Body of pancreas (tissue), 4 donors: ENCODE results near the gene ATP9B. TPM values are rescaled to one million over a fixed set of nuclear protein-coding genes. Genes with fewer than 3 reads are reported as not detected.

Source experiments
- ATAC-seq: fragments of 150-250 bp; one replicate; pipeline ENCODE4 v1.9.1; 2016
- DNase-seq, 4 donors: peaks; one replicate each; pipeline ENCODE4 v3.0.0-alpha.2; 2019
- H3K27ac ChIP-seq, 4 donors: fragments of 200-600 bp; sonication (generic); 1 replicate in 3 of 4; 2 replicates in 1 of 4; pipeline versions ENCODE4 v1.5.1 to v1.6.1; 2016 to 2019; ENCODE audit warnings: mild to moderate bottlenecking in 1 of 4, mixed read lengths in 1 of 4, moderate library complexity in 1 of 4
- H3K27me3 ChIP-seq, 2 donors: fragments of 200-600 bp; sonication (generic); one replicate each; pipeline ENCODE4 v1.6.0; 2016; ENCODE audit warnings: mild to moderate bottlenecking in 1 of 2
- H3K36me3 ChIP-seq, 2 donors: fragments of 200-600 bp; sonication (generic); replicated peaks in 1 of 2; 2 replicates each; pipeline ENCODE4 v1.5.1; 2016; ENCODE audit warnings: low read depth in 2 of 2; ENCODE audit not compliant: insufficient read depth in 1 of 2
- H3K4me1 ChIP-seq: fragments of 200-600 bp; sonication (generic); one replicate; pipeline ENCODE4 v1.6.0; 2016
- H3K4me3 ChIP-seq, 2 donors: fragments of 200-600 bp; sonication (generic); 1 replicate in 1 of 2; 2 replicates in 1 of 2; pipeline ENCODE4 v1.5.1; 2016 to 2019
- H3K9me3 ChIP-seq, 3 donors: fragments of 200-600 bp; sonication (generic); 1 replicate in 2 of 3; 2 replicates in 1 of 3; pipeline ENCODE4 v1.5.1; 2016
- POLR2A ChIP-seq, 3 donors: fragments of 450-650 bp; IDR thresholded peaks; one replicate each; pipeline ENCODE4 v1.6.1; 2016; ENCODE audit warnings: antibody characterized with exemption in 3 of 3, mild to moderate bottlenecking in 2 of 3
- WGBS, 2 donors: methylation state at CpG; one replicate each; pipeline ENCODE4 v1.1.5; 2017; 5-methylcytosine and 5-hydroxymethylcytosine counted together
- intact Hi-C: fragments of 100-400 bp; cut with DNase I; formaldehyde crosslinking; loops from one replicate; pipeline ENCODE4 v1.15.1; 2023
- total RNA-seq, 2 donors: library from RNA; depleted of rRNA; stranded (reverse); fragments of >200 nt; gene quantifications; one replicate each; pipeline ENCODE4 v1.1.0, GENCODE V29; 2016
- TF ChIP-seq, protein P1 (sequence below), 7 experiments: fragments of 450-650 bp in 4 of 7; fragments of 200-600 bp in 3 of 7; sonication (generic) in 3 of 7; IDR thresholded peaks; one replicate each; pipeline ENCODE4 v1.5.1; 2016 to 2019; ENCODE audit warnings: antibody characterized with exemption in 7 of 7

The ATP9B gene
- total RNA-seq, 2 donors from 2014 or later: 19.7 to 21.1 TPM

- no peak overlapping the region for H3K27ac ChIP-seq
- TF ChIP-seq, protein P1, sequence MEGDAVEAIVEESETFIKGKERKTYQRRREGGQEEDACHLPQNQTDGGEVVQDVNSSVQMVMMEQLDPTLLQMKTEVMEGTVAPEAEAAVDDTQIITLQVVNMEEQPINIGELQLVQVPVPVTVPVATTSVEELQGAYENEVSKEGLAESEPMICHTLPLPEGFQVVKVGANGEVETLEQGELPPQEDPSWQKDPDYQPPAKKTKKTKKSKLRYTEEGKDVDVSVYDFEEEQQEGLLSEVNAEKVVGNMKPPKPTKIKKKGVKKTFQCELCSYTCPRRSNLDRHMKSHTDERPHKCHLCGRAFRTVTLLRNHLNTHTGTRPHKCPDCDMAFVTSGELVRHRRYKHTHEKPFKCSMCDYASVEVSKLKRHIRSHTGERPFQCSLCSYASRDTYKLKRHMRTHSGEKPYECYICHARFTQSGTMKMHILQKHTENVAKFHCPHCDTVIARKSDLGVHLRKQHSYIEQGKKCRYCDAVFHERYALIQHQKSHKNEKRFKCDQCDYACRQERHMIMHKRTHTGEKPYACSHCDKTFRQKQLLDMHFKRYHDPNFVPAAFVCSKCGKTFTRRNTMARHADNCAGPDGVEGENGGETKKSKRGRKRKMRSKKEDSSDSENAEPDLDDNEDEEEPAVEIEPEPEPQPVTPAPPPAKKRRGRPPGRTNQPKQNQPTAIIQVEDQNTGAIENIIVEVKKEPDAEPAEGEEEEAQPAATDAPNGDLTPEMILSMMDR (IDR thresholded peaks at IDR 0.05): no peak
- no peak for TF ChIP-seq POLR2A (IDR thresholded peaks at IDR 0.05)
- H3K27me3 ChIP-seq: no peaks in the 10 kb centered on the region
- 92 to 94% methylated on average over 26 of the region's 26 CpGs for WGBS, 2 donors
- ATAC-seq (no peak), DNase-seq (no peak)
- peaks cover 0 to 2% of the 10 kb centered on the region in 2 donors for H3K36me3 ChIP-seq
- H3K4me1 ChIP-seq: no peaks in the 10 kb centered on the region
- H3K9me3 ChIP-seq: no peaks in the 10 kb centered on the region
- intact Hi-C loops: no loop called here
- no peak overlapping the region for H3K4me3 ChIP-seq
Observed at GRCh38 chr18:79355433-79356335, 286.5 kb downstream of the ATP9B start.

DNA sequence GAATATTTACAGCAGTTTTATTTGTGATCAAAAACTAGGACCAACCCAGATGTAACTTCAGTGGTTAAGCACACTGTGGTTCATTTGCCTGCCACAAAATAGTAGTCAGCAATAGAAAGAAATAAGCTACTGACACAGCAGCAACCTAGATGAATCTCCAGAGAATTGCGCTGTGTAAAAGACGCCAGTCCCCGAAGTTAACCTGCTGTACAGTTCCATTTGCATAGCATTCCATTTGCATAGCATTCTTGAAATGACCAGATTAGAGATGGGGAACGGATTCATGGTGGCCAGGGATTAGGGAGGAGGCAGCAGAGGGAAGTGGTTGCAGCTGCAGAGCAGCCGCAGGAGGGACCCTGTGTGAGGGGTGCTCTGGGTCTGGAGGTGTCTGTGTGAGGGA, 287.2 kb downstream of the ATP9B start:
- no peaks in the 10 kb centered on the region for H3K9me3 ChIP-seq
- intact Hi-C loops: no loop called here
- H3K4me3 ChIP-seq: no peak overlapping the region
- ATAC-seq: no peak
- H3K27ac ChIP-seq: no peak overlapping the region
- no peak for DNase-seq
- H3K27me3 ChIP-seq: no peaks in the 10 kb centered on the region
- TF ChIP-seq POLR2A (IDR thresholded peaks at IDR 0.05): no peak
- TF ChIP-seq, protein P1 (IDR thresholded peaks at IDR 0.05): no peak
- no peaks in the 10 kb centered on the region for H3K4me1 ChIP-seq
- 87 to 93% methylated on average over 5 of the region's 5 CpGs for WGBS, 2 donors
- H3K36me3 ChIP-seq: peaks cover 0 to 2% of the 10 kb centered on the region in 2 donors

DNA sequence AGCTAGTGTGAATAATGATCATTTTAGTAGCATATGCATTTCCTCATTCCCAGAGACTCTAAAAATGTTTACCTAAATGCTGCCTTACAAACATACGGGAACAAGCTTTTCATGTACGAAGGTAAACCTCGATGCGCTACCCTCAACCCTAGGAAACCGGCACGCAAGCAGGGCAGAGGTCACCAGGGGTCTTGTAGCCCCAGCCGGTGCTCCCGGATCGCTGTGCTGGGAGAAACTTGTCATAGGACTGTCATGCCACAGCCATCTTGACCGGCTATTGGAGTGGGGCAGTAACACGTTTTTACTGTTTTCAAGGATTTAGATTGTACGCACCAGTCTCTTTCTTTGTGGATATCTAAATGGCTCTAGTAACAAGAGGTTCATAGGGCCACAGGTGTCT, 291.7 kb downstream of the ATP9B start:
- no peak overlapping the region for H3K4me3 ChIP-seq
- DNase-seq (no peak), ATAC-seq (no peak)
- no peak overlapping the region for H3K27ac ChIP-seq
- no peaks in the 10 kb centered on the region for H3K9me3 ChIP-seq
- no peaks in the 10 kb centered on the region for H3K27me3 ChIP-seq
- peaks cover 0 to 9% of the 10 kb centered on the region in 2 donors for H3K36me3 ChIP-seq
- no peak for TF ChIP-seq POLR2A (IDR thresholded peaks at IDR 0.05)
- TF ChIP-seq, protein P1 (IDR thresholded peaks at IDR 0.05): no peak
- intact Hi-C loops: no loop called here
- no peaks in the 10 kb centered on the region for H3K4me1 ChIP-seq
- 91 to 94% methylated on average over 12 of the region's 12 CpGs for WGBS, 2 donors

DNA sequence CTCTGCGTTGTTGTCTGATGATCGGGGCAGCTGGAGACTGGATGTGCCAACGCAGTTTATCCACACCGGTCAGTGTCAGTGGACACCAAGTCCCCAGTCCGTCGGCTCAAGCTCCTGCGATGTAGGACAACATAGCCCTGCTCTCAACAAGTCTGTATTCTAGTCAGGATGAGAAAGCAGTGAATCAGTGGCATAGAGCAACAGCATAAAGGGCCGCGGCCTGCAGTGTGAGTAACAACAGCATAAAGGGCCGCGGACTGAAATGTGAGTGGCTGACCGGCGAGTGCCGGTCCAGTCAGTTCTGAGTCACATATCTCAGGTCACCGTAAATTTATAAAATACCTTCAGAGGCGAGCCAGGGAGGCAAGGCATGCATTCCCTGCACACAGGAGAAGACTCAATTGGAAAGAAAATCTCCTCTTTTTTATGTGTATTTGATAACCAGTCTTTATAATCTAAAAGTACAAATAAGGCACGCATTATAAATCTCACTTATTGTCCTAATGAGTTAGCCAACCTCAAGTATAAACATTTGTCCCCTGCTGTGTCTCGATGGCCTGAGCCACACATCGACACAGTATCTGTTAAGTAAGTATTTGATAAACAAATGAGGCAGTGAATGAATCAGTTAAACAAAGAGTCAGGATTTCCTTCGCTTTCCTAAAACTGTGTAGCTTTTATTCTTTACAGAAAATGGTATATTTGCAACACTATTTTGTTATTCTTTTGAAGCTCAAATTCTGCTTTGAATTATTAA, 292.8 kb downstream of the ATP9B start:
- H3K36me3 ChIP-seq: peaks cover 0 to 9% of the 10 kb centered on the region in 2 donors
- no peak for ATAC-seq
- H3K27me3 ChIP-seq: no peaks in the 10 kb centered on the region
- 80 to 93% methylated on average over 9 to 20 of the region's 20 CpGs for WGBS, 2 donors
- no peak overlapping the region for H3K4me3 ChIP-seq
- H3K4me1 ChIP-seq: no peaks in the 10 kb centered on the region
- H3K9me3 ChIP-seq: no peaks in the 10 kb centered on the region
- no peak overlapping the region for H3K27ac ChIP-seq
- TF ChIP-seq POLR2A (IDR thresholded peaks at IDR 0.05): no peak
- TF ChIP-seq, protein P1 (IDR thresholded peaks at IDR 0.05): no peak
- no peak for DNase-seq
- intact Hi-C loops: no loop called here
